GM12878 (cell line): Measurements from ENCODE around the gene FBXL17. TPM values are rescaled to one million over a fixed set of nuclear protein-coding genes. Genes with fewer than 3 reads are reported as not detected.

Experiments used
- ATAC-seq: fragments of 200-7000 bp; cut with Tn5 transposase; 3 replicates; pipeline ENCODE4 v1.9.1; 2020; ENCODE audit warnings: mild to moderate bottlenecking, moderate library complexity
- BruUV-seq: library from RNA; stranded (reverse); fragments of 400-500 nt; replicated peaks from 2 replicates; lab custom pipeline; 2021; lab: Mats Ljungman, UMichigan
- CTCF ChIA-PET: fragments of 300-600 bp; sonication (Branson Sonifier 250); formaldehyde crosslinking; extraction: SDS; loops from one replicate; lab custom pipeline; 2021; ENCODE audit warnings: inconsistent platforms; lab: Yijun Ruan, JAX
- POLR2A ChIA-PET: fragments of 350-600 bp; formaldehyde crosslinking; extraction: SDS; loops from one replicate; lab custom pipeline; 2021; ENCODE audit warnings: inconsistent platforms; lab: Charles Lee
- RAD21 ChIA-PET: fragments of 300-600 bp; sonication (Branson Sonifier 250); formaldehyde crosslinking; loops from one replicate; lab custom pipeline; 2023; ENCODE audit warnings: antibody characterized with exemption; ENCODE audit not compliant: unreplicated experiment; lab: Charles Lee
- SMC1A ChIA-PET: fragments of 300-600 bp; sonication (Branson Sonifier 250); formaldehyde crosslinking; loops from one replicate; lab custom pipeline; 2023; ENCODE audit not compliant: unreplicated experiment, uncharacterized antibody; lab: Charles Lee
- DNase-seq: peaks from one replicate; pipeline ENCODE4 v3.0.0-alpha.2; 2011; ENCODE audit warnings: low read depth, low spot score
- FAIRE-seq: peaks from 3 replicates; lab custom pipeline; 2011; peaks lifted over from hg19 to GRCh38; lab: Jason Lieb, UNC
- H2AFZ ChIP-seq: 2 replicates; pipeline ENCODE4 v1.6.0; 2011; ENCODE audit warnings: low read depth, low read length, control low read depth; ENCODE audit not compliant: control insufficient read depth
- H3K27ac ChIP-seq: 2 replicates; pipeline ENCODE4 v1.5.1; 2011; ENCODE audit warnings: control low read depth; ENCODE audit not compliant: control insufficient read depth, insufficient read depth
- H3K27me3 ChIP-seq, 2 experiments: replicated peaks in 1 of 2; 2 replicates each; pipeline versions ENCODE4 v1.6.0 to v1.6.1; 2011; ENCODE audit warnings: low read length in 1 of 2; ENCODE audit not compliant: control insufficient read depth in 2 of 2, insufficient read depth in 2 of 2
- H3K36me3 ChIP-seq, 2 experiments: 2 replicates each; pipeline ENCODE4 v1.5.1; 2011; ENCODE audit warnings: low read length in 1 of 2; ENCODE audit not compliant: control insufficient read depth in 2 of 2, insufficient read depth in 2 of 2
- H3K4me1 ChIP-seq: 2 replicates; pipeline ENCODE4 v1.6.1; 2011; ENCODE audit warnings: mild to moderate bottlenecking, low read length, moderate library complexity, mixed read lengths; ENCODE audit not compliant: control insufficient read depth, insufficient read depth
- H3K4me2 ChIP-seq: 2 replicates; pipeline ENCODE4 v1.6.0; 2011; ENCODE audit warnings: control low read depth; ENCODE audit not compliant: control insufficient read depth, insufficient read depth
- H3K4me3 ChIP-seq: fragments of 200-600 bp; sonication (generic); 2 replicates; pipeline ENCODE4 v1.5.1; 2016
- H3K79me2 ChIP-seq: 2 replicates; pipeline ENCODE4 v1.6.0; 2011; ENCODE audit warnings: low read length; ENCODE audit not compliant: control insufficient read depth, insufficient read depth
- H3K9ac ChIP-seq: 2 replicates; pipeline ENCODE4 v1.8.0; 2011; ENCODE audit warnings: low read length, control low read depth, mixed read lengths; ENCODE audit not compliant: control insufficient read depth, insufficient read depth
- H3K9me3 ChIP-seq: replicated peaks from 3 replicates; pipeline ENCODE4 v1.5.1; 2011; ENCODE audit warnings: mild to moderate bottlenecking, low read length; ENCODE audit not compliant: control insufficient read depth, insufficient read depth
- H4K20me1 ChIP-seq: 2 replicates; pipeline ENCODE4 v1.6.0; 2011; ENCODE audit not compliant: control insufficient read depth, insufficient read depth
- CBFB ChIP-seq: IDR thresholded peaks from 2 replicates; pipeline ENCODE4 v1.6.1; 2016; ENCODE audit warnings: antibody characterized with exemption, low read depth
- CEBPB ChIP-seq, 2 experiments: fragments of 150-350 bp in 1 of 2; IDR thresholded peaks; 2 replicates each; pipeline ENCODE4 v1.6.1; 2012 to 2014; ENCODE audit warnings: low read depth in 2 of 2, low read length in 2 of 2, borderline replicate concordance in 1 of 2, inconsistent platforms in 1 of 2
- MEF2B ChIP-seq: fragments of 450-650 bp; IDR thresholded peaks from 2 replicates; pipeline ENCODE4 v1.6.1; 2018; ENCODE audit warnings: mild to moderate bottlenecking, moderate library complexity; ENCODE audit not compliant: partially characterized antibody, poor library complexity, severe bottlenecking
- NR2C1 ChIP-seq: fragments of 450-650 bp; IDR thresholded peaks from 2 replicates; pipeline ENCODE4 v1.6.1; 2017; ENCODE audit warnings: antibody characterized with exemption, mild to moderate bottlenecking, moderate library complexity
- POLR2A ChIP-seq: IDR thresholded peaks from 2 replicates; pipeline ENCODE4 v1.6.1; 2011; ENCODE audit warnings: low read depth, mild to moderate bottlenecking, low read length
- POLR2AphosphoS2 ChIP-seq: IDR thresholded peaks from 2 replicates; pipeline ENCODE4 v1.6.1; 2011; ENCODE audit warnings: low read depth, mild to moderate bottlenecking, low read length, improper control_type of control experiment, moderate library complexity
- RELA ChIP-seq: fragments of 450-650 bp; IDR thresholded peaks from 2 replicates; pipeline ENCODE4 v1.8.0; 2014; ENCODE audit warnings: borderline replicate concordance; ENCODE audit not compliant: partially characterized antibody
- SREBF1 ChIP-seq: IDR thresholded peaks from 2 replicates; pipeline ENCODE4 v1.6.1; 2012; ENCODE audit warnings: mild to moderate bottlenecking, low read length
- TAF1 ChIP-seq: IDR thresholded peaks from 2 replicates; pipeline ENCODE4 v1.6.1; 2011; ENCODE audit warnings: mild to moderate bottlenecking, low read depth, low read length, borderline replicate concordance
- ZBTB11 ChIP-seq: fragments of 450-650 bp; formaldehyde crosslinking; IDR thresholded peaks from 2 replicates; pipeline ENCODE4 v1.5.0; 2022; ENCODE audit warnings: mild to moderate bottlenecking, missing genetic modification characterization
- ZNF207 ChIP-seq: fragments of 450-650 bp; IDR thresholded peaks from 2 replicates; pipeline ENCODE4 v1.6.1; 2014; ENCODE audit warnings: antibody characterized with exemption, mild to moderate bottlenecking, borderline replicate concordance
- ZSCAN29 ChIP-seq: fragments of 450-650 bp; IDR thresholded peaks from 2 replicates; pipeline ENCODE4 v1.6.1; 2017; ENCODE audit warnings: mild to moderate bottlenecking, moderate library complexity
- WGBS: methylation state at CpG from one replicate; pipeline ENCODE4 v1.1.6; 2016; ENCODE audit warnings: low lambda C conversion rate; ENCODE audit not compliant: insufficient replicate concordance, insufficient coverage; ENCODE audit errors: missing lambda C conversion rate; 5-methylcytosine and 5-hydroxymethylcytosine counted together
- in situ Hi-C: fragments of 300-500 bp; cut with MboI; formaldehyde crosslinking; loops from 9 replicates; pipeline ENCODE4 v1.14.3; 2018; ENCODE audit warnings: mixed read lengths
- intact Hi-C: fragments of 100-400 bp; cut with micrococcal nuclease; formaldehyde crosslinking; loops from one replicate; pipeline ENCODE4 v1.14.2; 2022; ENCODE audit not compliant: unreplicated experiment
- polyA plus RNA-seq, 11 experiments: library from polyadenylated mRNA; depleted of rRNA in 4 of 11; unstranded in 6 of 11; stranded (reverse) in 5 of 11; fragments of >200 nt; fragmentation: Nextera tagmentation in 4 of 11; fragmentation: Illumina TruSeq in 1 of 11; extraction: Ambion mirVana in 4 of 11; extraction: Trizol in 1 of 11; gene quantifications; 1 replicate in 1 of 11; 2 replicates in 10 of 11; pipeline versions ENCODE4 v1.2.1 to v1.2.3, GENCODE V29; 2011 to 2016; ENCODE audit warnings: inconsistent platforms in 2 of 11, missing spikeins in 2 of 11, low read depth in 1 of 11
- total RNA-seq, 4 experiments: library from RNA; depleted of rRNA in 3 of 4; stranded (reverse); fragments of >200 nt in 3 of 4; fragmentation: Illumina TruSeq in 1 of 4; extraction: Trizol in 1 of 4; gene quantifications; 2 replicates each; pipeline versions ENCODE4 v1.2.1 to v1.2.3, GENCODE V29; 2013 to 2021

FBXL17 gene
- total and polyA plus RNA-seq, 10 of the 15 experiments (the other 5 are each of a cell fraction or from before 2014, with no cell fraction given): 0.88 to 9.0 (median 4.4) TPM

GRCh38 chr5:107876906-107877305 is 505.0 kb downstream of the FBXL17 start:
- DNase-seq (no peak), ATAC-seq (no peak)
- POLR2A ChIA-PET: no interaction called here
- SMC1A ChIA-PET: no interaction called here
- in situ Hi-C loops: no loop called here
- no peak overlapping the region for H3K4me3 ChIP-seq
- H2AFZ ChIP-seq: no peak overlapping the region
- 82% methylated on average over 6 of the region's 6 CpGs for WGBS
- RAD21 ChIA-PET: no interaction called here
- H3K79me2 ChIP-seq: no peaks in the 10 kb centered on the region
- TF ChIP-seq RELA: no peak
- no peak for TF ChIP-seq POLR2A
- no peak for TF ChIP-seq SREBF1
- no peak for TF ChIP-seq POLR2AphosphoS2
- TF ChIP-seq ZSCAN29: no peak
- no peak for TF ChIP-seq CBFB
- no peak for TF ChIP-seq MEF2B
- no peak for TF ChIP-seq TAF1
- TF ChIP-seq NR2C1: no peak
- TF ChIP-seq ZNF207: no peak
- TF ChIP-seq ZBTB11 (CRISPR knock-in tag): no peak
- no peak for TF ChIP-seq CEBPB (IDR thresholded peaks at IDR 0.05; ENCODE audit: borderline replicate concordance in 1 of 2, low read depth in 2 of 2, low read length in 2 of 2)
- TF ChIP-seq, all 136 proteins: peak for 0
- intact Hi-C loops: no loop called here
- H3K9ac ChIP-seq: no peak overlapping the region
- CTCF ChIA-PET: no interaction called here
- no peaks in the 10 kb centered on the region for H4K20me1 ChIP-seq
- H3K4me1 ChIP-seq: no peaks in the 10 kb centered on the region
- H3K9me3 ChIP-seq: no peaks in the 10 kb centered on the region
- no TSS peak for BruUV-seq
- H3K27ac ChIP-seq: no peak overlapping the region
- no peaks in the 10 kb centered on the region for H3K36me3 ChIP-seq
- H3K4me2 ChIP-seq: no peak overlapping the region
- FAIRE-seq: no peak
- no peaks in the 10 kb centered on the region for H3K27me3 ChIP-seq
